Endothelial cell of umbilical vein (primary cell): Measurements from ENCODE around the gene ZNF205.

Experiments
- EZH2 ChIP-seq: IDR thresholded peaks from 2 replicates; pipeline ENCODE4 v1.6.1; 2012; ENCODE audit warnings: borderline replicate concordance, low read depth, mild to moderate bottlenecking, moderate library complexity, low read length, inconsistent platforms; ENCODE audit not compliant: severe bottlenecking
- JUN ChIP-seq: IDR thresholded peaks from 2 replicates; pipeline ENCODE4 v1.6.1; 2011; ENCODE audit warnings: borderline replicate concordance, low read depth; ENCODE audit not compliant: insufficient read length, insufficient read depth
- POLR2AphosphoS5 ChIP-seq: IDR thresholded peaks from 2 replicates; pipeline ENCODE4 v1.6.1; 2012; ENCODE audit warnings: low read depth, mild to moderate bottlenecking, control low read depth, low read length, moderate library complexity; ENCODE audit not compliant: insufficient read depth
- TF ChIP-seq, protein P1 (sequence below), 2 donors: IDR thresholded peaks; 1 replicate in 1 of 2; 2 replicates in 1 of 2; pipeline ENCODE4 v1.5.1; 2011; ENCODE audit warnings: low read length in 2 of 2, mild to moderate bottlenecking in 2 of 2, moderate library complexity in 2 of 2, control low read depth in 1 of 2, inconsistent platforms in 1 of 2, low read depth in 1 of 2; ENCODE audit not compliant: insufficient read depth in 1 of 2; ENCODE audit errors: extremely low read depth in 1 of 2

DNA sequence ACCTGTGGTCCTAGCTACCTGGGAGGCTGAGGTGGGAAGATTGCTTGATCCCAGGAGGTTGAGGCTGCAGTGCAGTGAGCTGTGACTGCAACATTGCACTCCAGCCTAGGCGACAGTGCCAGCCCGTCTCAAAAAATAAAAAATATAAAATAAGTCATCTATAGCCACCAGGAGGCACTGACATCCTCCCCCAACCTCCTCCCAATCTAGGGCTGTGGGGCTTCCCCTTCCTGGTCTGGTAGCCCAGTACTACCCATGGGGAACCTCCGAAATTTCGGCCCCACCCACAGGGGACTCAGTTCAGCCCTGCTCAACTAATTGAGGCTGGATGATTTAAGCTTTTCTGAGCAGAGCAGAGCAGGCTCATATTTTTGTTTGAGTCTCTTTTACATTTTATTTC, 16.5 kb upstream of the ZNF205 start:
- TF ChIP-seq, protein P1, sequence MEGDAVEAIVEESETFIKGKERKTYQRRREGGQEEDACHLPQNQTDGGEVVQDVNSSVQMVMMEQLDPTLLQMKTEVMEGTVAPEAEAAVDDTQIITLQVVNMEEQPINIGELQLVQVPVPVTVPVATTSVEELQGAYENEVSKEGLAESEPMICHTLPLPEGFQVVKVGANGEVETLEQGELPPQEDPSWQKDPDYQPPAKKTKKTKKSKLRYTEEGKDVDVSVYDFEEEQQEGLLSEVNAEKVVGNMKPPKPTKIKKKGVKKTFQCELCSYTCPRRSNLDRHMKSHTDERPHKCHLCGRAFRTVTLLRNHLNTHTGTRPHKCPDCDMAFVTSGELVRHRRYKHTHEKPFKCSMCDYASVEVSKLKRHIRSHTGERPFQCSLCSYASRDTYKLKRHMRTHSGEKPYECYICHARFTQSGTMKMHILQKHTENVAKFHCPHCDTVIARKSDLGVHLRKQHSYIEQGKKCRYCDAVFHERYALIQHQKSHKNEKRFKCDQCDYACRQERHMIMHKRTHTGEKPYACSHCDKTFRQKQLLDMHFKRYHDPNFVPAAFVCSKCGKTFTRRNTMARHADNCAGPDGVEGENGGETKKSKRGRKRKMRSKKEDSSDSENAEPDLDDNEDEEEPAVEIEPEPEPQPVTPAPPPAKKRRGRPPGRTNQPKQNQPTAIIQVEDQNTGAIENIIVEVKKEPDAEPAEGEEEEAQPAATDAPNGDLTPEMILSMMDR (IDR thresholded peaks at IDR 0.05; ENCODE audit: extremely low read depth in 1 of 2, insufficient read depth in 1 of 2, low read depth in 1 of 2, low read length in 2 of 2): peak; percentile 7 to 32
- TF ChIP-seq JUN (no peak), EZH2 (no peak), POLR2AphosphoS5 (no peak)
